Fibroblast of the aortic adventitia (primary cell): ENCODE measurements around the gene DUS2. TPM values are rescaled to one million over a fixed set of nuclear protein-coding genes. Genes with fewer than 3 reads are reported as not detected.

Experiments
- DNase-seq: peaks from one replicate; pipeline ENCODE4 v3.0.0-alpha.2; 2010; ENCODE audit warnings: low read depth
- H3K4me3 ChIP-seq: 2 replicates; pipeline ENCODE4 v1.5.1; 2011; ENCODE audit warnings: low read depth, mild to moderate bottlenecking, control low read depth, low read length, moderate library complexity
- CTCF ChIP-seq: IDR thresholded peaks from 2 replicates; pipeline ENCODE4 v1.5.1; 2011; ENCODE audit warnings: mild to moderate bottlenecking, low read length, control low read depth, inconsistent platforms; ENCODE audit not compliant: insufficient read depth
- total RNA-seq: library from RNA; depleted of rRNA; stranded (reverse); fragments of >200 nt; gene quantifications from 2 replicates; pipeline ENCODE4 v1.2.3, GENCODE V29; 2012; ENCODE audit warnings: low replicate concordance

DUS2 gene
- total RNA-seq, 1 donor = 14.6 TPM

- no peak for TF ChIP-seq CTCF
- DNase-seq = no peak
- H3K4me3 ChIP-seq = no peak overlapping the region
Observed at GRCh38 chr16:68071518-68071901, 48.4 kb downstream of the DUS2 start.

GRCh38 chr16:68072038-68072695 is 49.1 kb downstream of the DUS2 start:
- no peak for DNase-seq
- no peak overlapping the region for H3K4me3 ChIP-seq
- TF ChIP-seq CTCF = no peak

- no peak overlapping the region for H3K4me3 ChIP-seq
- no peak for DNase-seq
- TF ChIP-seq CTCF = no peak
Observed at GRCh38 chr16:68073902-68074760, 51.0 kb downstream of the DUS2 start.

DNA sequence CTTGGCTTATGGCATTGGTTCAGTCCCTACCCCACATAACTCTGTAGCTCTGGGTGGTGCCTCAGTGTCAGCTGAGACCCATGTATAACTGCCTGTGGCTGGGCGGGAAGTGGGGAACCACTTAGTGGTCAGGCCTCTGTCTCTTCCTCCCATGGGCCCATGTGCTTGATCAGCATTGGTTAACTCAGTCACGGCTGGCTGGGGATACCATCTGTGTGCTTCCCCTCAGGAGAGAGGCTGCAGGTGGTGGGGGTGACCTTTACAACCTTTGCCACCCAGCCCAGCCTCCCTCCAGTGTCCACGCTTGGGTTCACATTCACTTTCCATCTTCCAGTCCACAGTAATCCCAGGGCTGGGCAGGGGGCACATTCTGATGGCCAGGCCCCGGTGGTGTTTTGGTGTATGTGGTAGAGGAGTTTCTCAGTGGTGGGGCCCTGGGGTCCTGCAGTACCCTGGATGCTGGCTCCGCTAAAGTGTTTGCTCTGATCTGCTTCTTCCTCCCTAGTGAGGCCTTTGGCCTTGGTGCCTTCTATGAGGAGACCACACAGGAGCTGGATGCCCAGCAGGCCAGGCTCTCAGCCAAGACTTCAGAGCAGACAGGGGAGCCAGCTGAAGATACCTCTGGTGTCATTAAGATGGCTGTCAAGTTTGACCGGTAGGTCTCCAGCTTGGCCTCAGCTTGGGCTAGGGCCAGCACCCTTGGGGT is 51.9 kb downstream of the DUS2 start:
- no peak for DNase-seq
- H3K4me3 ChIP-seq = no peak overlapping the region

DNA sequence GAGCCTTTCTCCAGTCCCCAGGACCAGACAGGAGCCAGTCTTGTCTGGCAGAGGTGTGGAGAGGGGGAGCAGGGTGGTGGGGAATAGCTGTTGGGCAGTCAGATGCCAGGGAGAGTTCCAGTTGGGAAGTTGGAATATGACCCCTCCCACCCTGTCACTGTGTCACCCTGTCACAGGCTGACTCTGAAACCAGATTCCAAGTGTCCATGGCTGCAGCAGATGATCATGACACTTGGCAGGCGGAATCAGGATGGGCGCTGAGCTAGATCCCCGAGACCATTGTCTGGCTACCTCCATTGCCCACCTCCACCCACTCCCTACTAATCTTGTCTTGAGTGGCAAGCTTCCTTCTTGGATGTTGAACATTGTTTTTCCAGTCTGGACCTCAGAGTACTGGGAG is 52.9 kb downstream of the DUS2 start:
- H3K4me3 ChIP-seq = no peak overlapping the region
- no peak for DNase-seq
- no peak for TF ChIP-seq CTCF

More for the DNA sequence above, 51.9 kb downstream of the DUS2 start:
- TF ChIP-seq CTCF = no peak

DNA sequence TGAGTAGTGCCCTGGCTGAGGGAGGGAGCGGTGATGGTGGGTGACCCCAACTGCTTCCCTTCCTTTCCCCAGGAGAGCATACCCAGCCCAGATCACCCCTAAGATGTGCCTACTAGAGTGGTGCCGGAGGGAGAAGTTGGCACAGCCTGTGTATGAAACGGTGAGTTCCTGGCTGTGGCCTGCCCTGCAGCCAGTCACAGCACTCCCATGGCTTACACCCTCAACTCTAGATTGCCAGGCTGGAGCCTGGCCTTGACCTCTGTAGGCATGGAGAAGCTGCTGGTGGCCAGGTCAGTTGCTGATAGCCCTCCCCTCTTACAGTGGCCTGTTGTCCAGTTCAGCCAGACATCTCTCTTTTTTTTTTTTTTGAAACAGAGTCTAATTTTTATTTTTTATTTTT is 53.5 kb downstream of the DUS2 start:
- no peak for TF ChIP-seq CTCF
- H3K4me3 ChIP-seq = no peak overlapping the region
- DNase-seq = no peak
